ENCODE data around the gene PPAT.
"Not testable (repeated sequence)": the region's sequence is repeated elsewhere in the genome, so short reads cannot be mapped to it uniquely, and the experiment has no call there.

The PPAT gene

DNA sequence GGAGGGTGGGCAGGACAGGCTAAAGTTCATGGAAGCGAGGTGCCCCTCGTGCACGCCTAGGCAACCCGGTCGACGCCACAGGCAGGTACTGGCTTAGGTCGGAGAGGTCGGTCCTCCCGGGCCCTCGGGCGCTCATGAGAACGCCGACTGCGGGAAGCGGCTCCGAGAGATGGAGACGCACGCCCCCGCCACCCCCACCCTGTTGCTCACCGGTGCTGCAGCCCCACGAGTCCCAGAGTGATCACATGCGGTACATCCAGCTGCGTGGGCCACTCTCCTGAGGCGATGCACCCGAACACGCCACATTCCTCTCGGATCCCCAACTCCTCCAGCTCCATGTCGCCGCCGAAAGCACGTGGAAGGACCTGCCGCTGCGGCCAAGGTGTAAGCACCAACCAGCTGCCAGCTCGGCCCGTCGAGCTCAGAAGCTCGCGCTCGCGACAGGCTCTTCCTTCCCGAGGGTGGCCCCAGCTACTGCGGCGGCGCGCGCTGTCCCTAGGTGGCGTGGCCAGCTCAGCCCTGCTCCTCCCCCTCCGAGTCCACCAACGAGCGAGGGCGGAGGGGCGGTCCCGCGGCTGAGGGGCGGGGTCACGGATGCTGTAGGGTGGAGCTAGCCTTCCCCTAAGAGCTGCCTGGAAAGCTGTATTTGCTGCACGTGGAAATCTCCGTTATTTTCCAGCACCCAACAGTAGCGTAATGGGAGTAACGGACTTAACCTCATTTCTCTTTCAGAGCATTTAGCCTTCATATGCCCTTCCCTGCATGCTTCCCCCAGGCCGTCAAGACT lies at the start of gene PPAT:
Gene PPAT (minus strand): TSS at position 476 of the 787 bp plus-strand sequence. CDS start 138 bp downstream, at position 338.
- peak; percentile 97 for DNase-seq

- DNase-seq: no peak
Measured at GRCh38 chr4:56480691-56481090, 45.3 kb upstream of the PPAT start.

GRCh38 chr4:56477192-56477702 lies 41.8 kb upstream of the PPAT start:
- no peak for DNase-seq

DNA sequence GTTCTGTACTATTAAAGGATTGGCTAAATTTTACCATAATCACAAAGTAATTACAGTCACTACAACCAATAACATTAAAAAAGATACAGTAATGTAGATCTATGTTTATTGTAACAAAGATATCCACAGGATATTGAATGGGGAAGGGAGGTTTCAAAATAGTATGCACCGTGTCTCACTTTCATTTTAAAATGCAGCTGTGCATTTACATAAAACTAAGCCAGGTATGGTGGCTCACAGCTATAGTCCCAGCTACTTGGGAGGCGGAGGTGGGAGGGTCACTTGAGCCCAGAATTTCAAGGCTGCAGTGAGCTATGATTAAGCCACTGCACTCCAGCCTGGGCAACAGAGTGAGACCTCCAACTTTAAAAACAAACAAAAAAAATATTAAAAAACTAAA lies 40.5 kb upstream of the PPAT start:
- DNase-seq: no peak

DNA sequence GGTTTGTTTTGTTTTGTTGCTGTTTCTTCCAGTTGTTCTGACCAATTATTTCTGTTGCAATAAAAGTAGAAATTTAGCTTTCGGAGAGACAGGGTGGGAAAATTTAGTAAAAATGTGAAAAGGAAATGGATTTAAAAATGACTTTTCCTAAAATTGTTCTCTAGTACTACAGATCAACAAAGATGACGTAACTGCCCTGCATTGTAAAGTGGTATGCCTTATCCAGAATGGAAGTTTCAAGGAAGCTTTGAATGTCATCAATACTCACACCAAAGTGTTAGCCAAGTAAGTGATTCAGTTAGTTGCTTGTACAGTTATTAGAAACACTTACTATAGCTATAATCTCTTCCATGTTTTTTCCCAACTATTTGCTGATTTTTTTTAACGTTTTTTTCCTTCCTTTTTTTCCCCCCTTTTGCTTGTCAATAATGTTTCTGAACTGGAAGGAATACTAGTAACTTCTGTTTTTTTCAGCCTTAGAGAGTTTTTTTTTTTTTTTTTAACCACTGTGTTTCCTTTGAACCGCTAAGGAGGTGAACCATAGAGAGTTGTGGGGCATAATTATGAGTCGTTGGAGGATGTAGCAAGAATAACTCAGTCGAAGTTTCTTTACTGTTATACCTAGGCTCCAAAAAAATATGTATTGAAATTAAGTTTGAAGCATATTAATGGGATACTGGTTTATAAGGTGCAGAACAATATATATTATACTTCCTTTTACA lies 34.2 kb upstream of the PPAT start:
- DNase-seq: no peak

- DNase-seq: no peak
Measured at GRCh38 chr4:56468097-56468422, 32.6 kb upstream of the PPAT start.

DNA sequence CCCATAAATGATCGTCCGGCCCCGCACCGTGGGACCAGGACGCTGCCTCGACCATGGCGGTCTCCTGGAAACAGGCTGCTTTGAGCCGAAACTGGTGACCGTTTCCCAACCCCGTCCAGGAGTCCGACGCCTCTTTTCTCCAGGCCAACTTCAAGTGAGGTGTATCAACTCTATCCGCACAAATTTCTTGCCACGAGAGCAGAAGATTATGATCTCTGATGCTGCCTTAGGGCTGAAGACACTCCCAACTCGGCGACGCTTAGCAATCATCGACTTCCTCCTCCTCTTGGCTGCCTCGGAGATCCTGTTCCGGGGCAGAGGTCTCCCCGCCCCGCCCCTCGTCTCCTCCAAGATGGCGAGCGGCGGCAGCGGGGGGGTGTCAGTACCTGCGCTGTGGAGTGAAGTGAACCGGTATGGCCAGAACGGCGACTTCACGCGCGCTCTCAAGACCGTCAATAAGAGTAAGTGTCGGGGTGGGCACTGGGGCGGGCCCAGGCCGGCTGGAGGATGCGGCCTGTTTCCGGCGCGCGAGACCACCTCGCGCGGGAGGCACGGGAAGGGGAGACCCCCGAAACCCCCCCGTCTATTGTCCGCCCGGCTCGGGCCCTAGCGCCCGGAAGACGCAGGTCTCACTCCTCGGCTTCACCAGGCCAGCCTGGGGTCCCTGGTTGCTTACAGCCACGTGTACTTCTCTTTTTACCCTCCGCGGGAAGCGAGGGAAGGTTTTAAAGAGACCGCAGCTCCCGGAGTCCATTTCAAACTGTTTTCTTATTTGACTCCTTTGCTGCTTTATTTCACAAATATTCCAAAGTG lies 32.1 kb upstream of the PPAT start, which contains the start of gene SRP72:
Gene SRP72 (plus strand): TSS at position 334 of the 813 bp plus-strand sequence. CDS start 19 bp downstream, at position 353.
- peak; percentile 89 for DNase-seq

- no peak for DNase-seq
Measured at GRCh38 chr4:56466910-56467283, 31.5 kb upstream of the PPAT start.

GRCh38 chr4:56466296-56466761 lies 30.9 kb upstream of the PPAT start:
- DNase-seq: not testable (repeated sequence)

DNA sequence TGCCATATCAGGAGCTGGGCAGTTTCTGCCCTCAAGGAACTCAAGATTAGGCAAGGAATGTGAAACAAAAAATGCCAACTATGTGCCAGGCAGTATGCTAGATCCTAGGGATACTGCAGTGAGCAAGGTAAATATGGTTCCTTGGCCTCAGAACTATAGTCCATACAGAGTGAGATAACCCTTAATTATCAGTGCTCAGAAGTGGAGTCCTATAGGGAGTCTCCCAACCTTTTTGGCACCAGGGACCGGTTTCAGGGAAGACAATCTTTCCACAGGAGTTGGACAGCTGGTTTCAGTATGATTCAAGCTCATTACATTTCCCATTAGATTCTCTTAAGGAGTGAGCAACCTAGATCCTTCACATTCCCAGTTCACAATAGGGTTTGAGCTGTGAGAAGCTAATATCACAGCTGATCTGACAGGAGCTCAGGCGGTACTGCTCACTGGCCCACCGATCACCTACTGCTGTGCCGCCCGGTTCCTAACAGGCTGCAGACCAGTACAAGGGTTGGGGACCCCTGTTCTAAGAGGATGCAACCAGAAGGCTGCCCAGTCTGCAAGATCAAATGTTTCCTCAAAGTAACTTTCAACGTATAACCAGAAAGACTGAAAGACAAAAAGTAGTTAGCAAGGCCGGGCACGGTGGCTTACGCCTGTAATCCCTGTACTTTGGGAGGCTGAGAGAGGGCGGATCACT lies 30.3 kb upstream of the PPAT start:
- DNase-seq: no peak

DNA sequence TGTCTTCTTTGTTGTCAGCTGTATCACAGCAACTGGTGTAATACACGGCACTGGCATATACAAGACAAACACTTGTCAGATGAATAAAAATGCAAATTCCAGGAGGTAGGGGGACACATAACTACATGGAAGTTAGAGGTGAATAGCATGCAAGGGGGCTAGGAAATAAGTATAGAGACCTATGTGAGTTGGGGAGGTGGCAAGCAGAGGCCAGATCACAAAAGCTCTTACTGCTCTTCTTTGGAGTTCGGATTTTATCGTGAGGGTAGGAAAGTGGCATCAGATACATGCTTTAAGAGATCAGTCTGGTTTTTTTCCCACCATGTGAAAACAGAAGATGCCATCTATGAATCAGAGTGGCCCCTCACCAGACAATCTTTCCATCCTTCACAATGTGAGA lies 29.2 kb upstream of the PPAT start:
- DNase-seq: no peak

- DNase-seq: no peak
Measured at GRCh38 chr4:56463711-56464110, 28.3 kb upstream of the PPAT start.

DNA sequence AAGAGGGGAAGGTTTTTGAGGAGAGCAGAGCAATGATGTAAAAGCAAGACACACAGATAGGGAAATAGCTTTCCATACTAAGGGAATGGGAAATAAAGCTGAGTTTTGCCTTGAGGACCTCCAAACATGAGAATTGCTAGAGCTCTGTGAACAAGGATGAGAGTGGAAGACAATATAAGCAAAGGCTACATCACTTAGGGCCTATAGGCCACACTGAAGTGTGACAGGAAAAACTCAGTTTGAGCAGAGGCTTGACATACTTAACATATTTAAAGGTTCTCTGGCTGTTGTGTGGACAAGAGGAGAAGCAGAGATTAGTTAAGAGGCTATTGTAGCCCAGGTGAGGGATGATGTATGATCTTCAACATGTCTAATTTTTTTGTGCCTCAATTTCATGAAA lies 26.7 kb upstream of the PPAT start:
- no peak for DNase-seq

- DNase-seq: no peak
Measured at GRCh38 chr4:56460085-56460484, 24.7 kb upstream of the PPAT start.

GRCh38 chr4:56450342-56450741 lies 14.9 kb upstream of the PPAT start:
- no peak for DNase-seq

DNA sequence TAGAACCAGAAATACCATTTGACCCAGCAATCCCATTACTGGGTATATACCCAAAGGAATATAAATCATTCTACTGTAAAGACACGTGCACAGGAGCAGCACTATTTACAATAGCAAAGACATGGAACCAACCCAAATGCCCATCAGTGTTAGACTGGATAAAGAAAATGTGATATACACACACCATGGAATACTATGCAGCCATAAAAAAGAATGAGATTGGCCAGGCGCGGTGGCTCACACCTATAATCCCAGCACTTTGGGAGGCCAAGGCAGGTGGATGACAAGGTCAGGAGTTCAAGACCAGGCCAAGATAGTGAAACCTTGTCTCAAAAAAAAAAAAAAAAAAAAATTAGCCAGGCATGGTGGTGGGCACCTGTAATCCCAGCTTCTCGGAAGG lies 14.1 kb upstream of the PPAT start:
- DNase-seq: not testable (repeated sequence)

- DNase-seq: no peak
Measured at GRCh38 chr4:56448301-56448700, 12.9 kb upstream of the PPAT start.

- DNase-seq: no peak
Measured at GRCh38 chr4:56445699-56446098, 10.3 kb upstream of the PPAT start.

GRCh38 chr4:56444719-56445118 lies 9.3 kb upstream of the PPAT start:
- no peak for DNase-seq

- DNase-seq: no peak
Measured at GRCh38 chr4:56440983-56441382, 5.6 kb upstream of the PPAT start.

DNA sequence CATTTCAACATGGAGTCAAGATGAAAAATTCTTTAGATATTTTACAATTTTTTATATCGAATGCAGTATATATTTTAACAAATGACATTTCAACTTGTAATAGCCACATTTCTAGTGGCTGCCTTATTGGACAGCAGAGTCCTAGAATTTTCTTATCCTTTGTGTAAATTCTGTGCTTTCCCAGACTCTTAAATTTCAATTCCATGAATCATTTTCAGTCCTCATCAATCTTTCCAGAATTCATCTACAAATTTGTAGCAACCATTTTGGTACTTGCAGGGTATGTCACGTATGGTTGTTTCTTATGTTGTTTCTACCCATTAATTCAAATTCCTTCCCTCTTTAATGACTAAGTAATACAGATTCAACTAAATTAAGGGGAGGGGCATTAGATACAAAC lies 3.4 kb upstream of the PPAT start:
- DNase-seq: no peak

DNA sequence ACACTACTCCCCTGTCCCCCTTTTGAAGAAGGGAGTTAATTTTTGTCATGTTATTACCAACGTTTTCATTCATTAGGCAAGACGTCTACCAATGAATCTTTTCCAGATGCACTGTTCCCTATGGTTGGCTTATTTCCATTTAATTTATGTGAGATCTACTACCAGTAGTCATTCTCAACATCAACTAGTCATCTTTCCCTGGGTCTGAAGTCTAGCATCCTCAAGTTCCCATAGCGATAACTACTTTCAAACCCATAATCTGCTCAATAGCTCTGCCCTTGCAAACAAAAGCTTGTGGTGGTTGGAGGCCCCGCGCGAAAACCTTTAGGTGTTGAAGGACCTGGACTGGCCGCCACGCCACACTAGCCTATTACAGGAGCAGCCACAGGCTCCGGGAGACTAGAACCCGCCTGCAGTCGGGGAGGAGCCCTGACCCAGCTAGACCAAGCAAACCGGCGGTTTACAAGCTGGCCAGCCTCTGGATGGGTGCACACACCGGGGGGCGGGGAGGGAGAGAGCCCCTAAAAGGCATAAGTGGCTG lies 746 bp downstream of the PPAT start:
- no peak for DNase-seq

Data from CD4-positive, alpha-beta T cell treated with Interferon gamma for 1 hour (primary cell).